Measurements from ENCODE around the gene PHB1.

DNA sequence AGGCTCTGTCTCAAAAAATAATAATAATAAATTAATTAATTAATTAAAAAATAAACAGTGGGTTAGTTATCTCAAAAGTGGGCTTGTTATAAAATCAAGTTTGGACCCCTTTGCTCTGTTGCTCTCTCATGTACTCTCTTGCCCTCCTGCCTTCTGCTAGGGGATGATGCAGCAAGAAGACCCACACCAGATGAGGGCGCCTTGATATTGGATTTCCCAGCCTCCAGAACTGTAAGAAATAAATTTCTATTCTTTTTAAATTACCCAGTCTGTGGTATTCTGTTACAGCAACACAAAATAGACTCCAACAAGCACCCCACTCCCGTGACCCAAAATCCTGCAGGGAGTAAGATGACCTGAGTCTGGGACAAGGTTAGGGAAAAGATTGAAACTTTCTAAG, 50.6 kb downstream of the PHB1 start:
- TF ChIP-seq, protein P1, sequence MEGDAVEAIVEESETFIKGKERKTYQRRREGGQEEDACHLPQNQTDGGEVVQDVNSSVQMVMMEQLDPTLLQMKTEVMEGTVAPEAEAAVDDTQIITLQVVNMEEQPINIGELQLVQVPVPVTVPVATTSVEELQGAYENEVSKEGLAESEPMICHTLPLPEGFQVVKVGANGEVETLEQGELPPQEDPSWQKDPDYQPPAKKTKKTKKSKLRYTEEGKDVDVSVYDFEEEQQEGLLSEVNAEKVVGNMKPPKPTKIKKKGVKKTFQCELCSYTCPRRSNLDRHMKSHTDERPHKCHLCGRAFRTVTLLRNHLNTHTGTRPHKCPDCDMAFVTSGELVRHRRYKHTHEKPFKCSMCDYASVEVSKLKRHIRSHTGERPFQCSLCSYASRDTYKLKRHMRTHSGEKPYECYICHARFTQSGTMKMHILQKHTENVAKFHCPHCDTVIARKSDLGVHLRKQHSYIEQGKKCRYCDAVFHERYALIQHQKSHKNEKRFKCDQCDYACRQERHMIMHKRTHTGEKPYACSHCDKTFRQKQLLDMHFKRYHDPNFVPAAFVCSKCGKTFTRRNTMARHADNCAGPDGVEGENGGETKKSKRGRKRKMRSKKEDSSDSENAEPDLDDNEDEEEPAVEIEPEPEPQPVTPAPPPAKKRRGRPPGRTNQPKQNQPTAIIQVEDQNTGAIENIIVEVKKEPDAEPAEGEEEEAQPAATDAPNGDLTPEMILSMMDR (IDR thresholded peaks at IDR 0.05; ENCODE audit: low read length): no peak
- TF ChIP-seq EZH2 (IDR thresholded peaks at IDR 0.05; ENCODE audit: borderline replicate concordance, low read length): no peak
